SK-N-SH (cell line): ENCODE measurements around the gene KLF16. TPM values are rescaled to one million over a fixed set of nuclear protein-coding genes. Genes with fewer than 3 reads are reported as not detected.

Experiments used
- CTCF ChIA-PET: fragments of 300-600, 350-600 bp; formaldehyde crosslinking; extraction: SDS; loops from one replicate; lab custom pipeline; 2021; lab: Yijun Ruan, JAX
- POLR2A ChIA-PET: fragments of 350-600 bp; sonication (Branson Sonifier 250); formaldehyde crosslinking; extraction: SDS; loops from one replicate; lab custom pipeline; 2020; ENCODE audit warnings: antibody characterized with exemption, inconsistent platforms; lab: Yijun Ruan, JAX
- DNase-seq: peaks from one replicate; pipeline ENCODE4 v3.0.0; 2012
- H2AFZ ChIP-seq: fragments of 200-600 bp; sonication (generic); 2 replicates; pipeline ENCODE4 v1.8.1; 2016; ENCODE audit warnings: antibody characterized with exemption, mild to moderate bottlenecking, low read depth
- H3F3A ChIP-seq: fragments of 200-600 bp; sonication (generic); replicated peaks from 2 replicates; pipeline ENCODE3; 2016; ENCODE audit warnings: antibody characterized with exemption, mild to moderate bottlenecking; ENCODE audit not compliant: insufficient read depth
- H3K27ac ChIP-seq, 2 experiments: fragments of 200-500 bp in 1 of 2; fragments of 200-600 bp in 1 of 2; sonication (Bioruptor generic) in 1 of 2; sonication (generic), shearing (Covaris generic) in 1 of 2; 2 replicates each; pipeline versions ENCODE4 v1.5.1 to v1.6.1; 2014 to 2016; ENCODE audit warnings: low read depth in 2 of 2, inconsistent platforms in 1 of 2, low read length in 1 of 2, mild to moderate bottlenecking in 1 of 2, mixed read lengths in 1 of 2
- H3K27me3 ChIP-seq: fragments of 200-600 bp; sonication (generic), shearing (Covaris generic); 2 replicates; pipeline ENCODE4 v1.6.1; 2016; ENCODE audit warnings: mixed run types; ENCODE audit not compliant: insufficient read depth
- H3K36me3 ChIP-seq, 2 experiments: fragments of 200-500 bp in 1 of 2; fragments of 200-600 bp in 1 of 2; sonication (Bioruptor generic) in 1 of 2; sonication (generic) in 1 of 2; replicated peaks in 1 of 2; 2 replicates each; pipeline versions ENCODE3 to v1.5.1; 2014 to 2016; ENCODE audit warnings: low read length in 1 of 2, mild to moderate bottlenecking in 1 of 2; ENCODE audit not compliant: insufficient read depth in 2 of 2, control insufficient read depth in 1 of 2
- H3K4me1 ChIP-seq, 2 experiments: fragments of 200-500 bp in 1 of 2; fragments of 200-600 bp in 1 of 2; sonication (Bioruptor generic) in 1 of 2; sonication (generic), shearing (Covaris generic) in 1 of 2; 2 replicates each; pipeline versions ENCODE4 v1.5.1 to v1.6.1; 2014 to 2016; ENCODE audit warnings: low read depth in 1 of 2, low read length in 1 of 2, mixed run types in 1 of 2; ENCODE audit not compliant: insufficient read depth in 2 of 2, control insufficient read depth in 1 of 2
- H3K4me2 ChIP-seq: fragments of 200-600 bp; sonication (generic), shearing (Covaris generic); 2 replicates; pipeline ENCODE4 v1.6.1; 2017; ENCODE audit warnings: mixed run types
- H3K4me3 ChIP-seq, 2 experiments: fragments of 200-500 bp in 1 of 2; fragments of 200-600 bp in 1 of 2; sonication (Bioruptor generic) in 1 of 2; sonication (generic), shearing (Covaris generic) in 1 of 2; 2 replicates each; pipeline versions ENCODE4 v1.5.1 to v1.8.1; 2014 to 2016; ENCODE audit warnings: low read depth in 2 of 2, inconsistent platforms in 1 of 2, low read length in 1 of 2, mild to moderate bottlenecking in 1 of 2, mixed read lengths in 1 of 2, moderate library complexity in 1 of 2
- H3K79me2 ChIP-seq: fragments of 200-600 bp; sonication (generic); 2 replicates; pipeline ENCODE4 v1.8.1; 2017; ENCODE audit warnings: mild to moderate bottlenecking; ENCODE audit not compliant: insufficient read depth
- H3K9ac ChIP-seq: fragments of 200-600 bp; sonication (generic); 2 replicates; pipeline ENCODE4 v1.6.1; 2017; ENCODE audit warnings: mixed run types
- H3K9me2 ChIP-seq: fragments of 200-600 bp; sonication (generic); 2 replicates; pipeline ENCODE4 v1.6.1; 2017; ENCODE audit warnings: mixed run types
- H3K9me3 ChIP-seq: fragments of 200-600 bp; sonication (generic); 2 replicates; pipeline ENCODE4 v1.6.1; 2017; ENCODE audit warnings: mixed run types, mild to moderate bottlenecking, moderate library complexity
- H4K20me1 ChIP-seq: fragments of 200-600 bp; sonication (generic); 2 replicates; pipeline ENCODE4 v1.6.1; 2017; ENCODE audit warnings: mild to moderate bottlenecking, mixed run types; ENCODE audit not compliant: insufficient read depth
- CHD2 ChIP-seq: fragments of 150-350 bp; IDR thresholded peaks from 2 replicates; pipeline ENCODE4 v1.6.1; 2018; ENCODE audit warnings: low read length; ENCODE audit not compliant: partially characterized antibody
- ELF1 ChIP-seq: IDR thresholded peaks from 2 replicates; pipeline ENCODE4 v1.4.0; 2012
- FOSL2 ChIP-seq: IDR thresholded peaks from 2 replicates; pipeline ENCODE4 v1.4.0; 2012; ENCODE audit warnings: low read depth, mild to moderate bottlenecking, moderate library complexity, borderline replicate concordance
- MXI1 ChIP-seq: IDR thresholded peaks from 2 replicates; pipeline ENCODE4 v1.6.1; 2012; ENCODE audit warnings: mild to moderate bottlenecking, low read depth, low read length, improper control_type of control experiment
- POLR2AphosphoS5 ChIP-seq: IDR thresholded peaks from 2 replicates; pipeline ENCODE4 v1.6.1; 2012; ENCODE audit warnings: low read depth, low read length
- RAD21 ChIP-seq: IDR thresholded peaks from 2 replicates; pipeline ENCODE4 v1.6.1; 2012; ENCODE audit warnings: mild to moderate bottlenecking, low read length
- RXRA ChIP-seq: IDR thresholded peaks from 2 replicates; pipeline ENCODE4 v1.4.0; 2012; ENCODE audit warnings: low read depth, mild to moderate bottlenecking, borderline replicate concordance
- SIN3A ChIP-seq: IDR thresholded peaks from 2 replicates; pipeline ENCODE4 v1.6.1; 2012; ENCODE audit warnings: low read depth, mild to moderate bottlenecking, low read length, moderate library complexity, borderline replicate concordance
- SMC3 ChIP-seq: IDR thresholded peaks from 2 replicates; pipeline ENCODE4 v1.6.1; 2012; ENCODE audit warnings: low read depth, low read length, improper control_type of control experiment
- TAF1 ChIP-seq: IDR thresholded peaks from 2 replicates; pipeline ENCODE4 v1.6.1; 2012; ENCODE audit warnings: low read depth, mild to moderate bottlenecking, low read length, moderate library complexity, borderline replicate concordance
- YY1 ChIP-seq: IDR thresholded peaks from 2 replicates; pipeline ENCODE4 v1.4.0; 2012; ENCODE audit warnings: low read depth, mild to moderate bottlenecking
- WGBS: methylation state at CpG from one replicate; pipeline ENCODE4 v1.1.6; 2017; ENCODE audit warnings: low lambda C conversion rate; 5-methylcytosine and 5-hydroxymethylcytosine counted together
- polyA plus RNA-seq, 3 experiments: library from polyadenylated mRNA; depleted of rRNA; stranded (reverse); fragments of >200 nt; gene quantifications; 2 replicates each; pipeline ENCODE4 v1.2.3, GENCODE V29; 2012
- TF ChIP-seq, protein P1 (sequence below): fragments of 200-600 bp; sonication (generic); IDR thresholded peaks from 2 replicates; pipeline ENCODE4 v1.6.1; 2017; ENCODE audit warnings: antibody characterized with exemption, mild to moderate bottlenecking, moderate library complexity
- TF ChIP-seq, protein P2 (sequence below): IDR thresholded peaks from 2 replicates; pipeline ENCODE4 v1.4.0; 2012; ENCODE audit warnings: low read depth, borderline replicate concordance
- TF ChIP-seq, protein P3 (sequence below): IDR thresholded peaks from 2 replicates; pipeline ENCODE4 v1.6.1; 2012; ENCODE audit warnings: mild to moderate bottlenecking, low read depth, low read length, moderate library complexity
- TF ChIP-seq, protein P4 (sequence below): fragments of 150-350 bp; IDR thresholded peaks from 2 replicates; pipeline ENCODE4 v1.6.1; 2016; ENCODE audit warnings: mild to moderate bottlenecking, low read depth, low read length
- TF ChIP-seq, protein P5 (sequence below): IDR thresholded peaks from 2 replicates; pipeline ENCODE4 v1.4.0; 2012; ENCODE audit warnings: low read depth

The KLF16 gene
- polyA plus RNA-seq, 1 of the 3 experiments (the other 2 are of a cell fraction) = 16.1 TPM

DNA sequence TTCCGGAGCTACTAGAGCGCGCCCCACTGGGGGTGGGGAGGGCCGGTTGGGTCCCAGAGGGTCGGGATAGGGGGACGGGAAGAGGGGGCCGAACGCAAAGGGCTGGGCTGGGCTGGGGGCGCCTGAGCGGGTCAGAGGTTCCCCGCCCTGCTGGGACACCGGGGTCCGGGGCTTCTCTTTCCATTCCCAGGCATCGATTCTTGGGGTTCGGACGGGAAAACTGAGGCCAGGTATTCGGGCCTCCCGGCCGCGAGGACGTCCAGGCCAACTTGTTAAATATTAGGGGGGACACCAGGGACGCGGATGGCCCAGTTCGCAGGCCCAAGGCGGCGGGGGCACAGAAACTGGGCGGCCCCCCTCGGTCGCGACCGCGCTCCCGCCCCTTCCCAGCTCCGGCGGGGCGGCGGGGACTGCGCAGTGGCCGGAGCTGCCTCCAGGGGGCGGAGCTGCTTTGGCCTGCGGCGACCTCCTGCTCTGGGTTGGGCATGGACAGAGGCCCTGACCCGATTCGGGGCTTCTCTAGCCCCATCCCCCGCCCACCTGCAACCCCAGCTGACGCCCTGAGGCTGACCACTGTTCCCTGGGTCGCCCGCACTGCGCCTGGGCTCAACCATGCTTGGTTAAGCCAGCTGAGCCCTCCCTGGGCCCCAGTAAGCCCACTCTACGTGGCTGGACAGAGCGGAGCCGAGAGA, 1.2 kb upstream of the KLF16 start (continued):
- peak; percentile 48; the same call in 1 of the 2 replicates for TF ChIP-seq SMC3
- TF ChIP-seq, protein P1, sequence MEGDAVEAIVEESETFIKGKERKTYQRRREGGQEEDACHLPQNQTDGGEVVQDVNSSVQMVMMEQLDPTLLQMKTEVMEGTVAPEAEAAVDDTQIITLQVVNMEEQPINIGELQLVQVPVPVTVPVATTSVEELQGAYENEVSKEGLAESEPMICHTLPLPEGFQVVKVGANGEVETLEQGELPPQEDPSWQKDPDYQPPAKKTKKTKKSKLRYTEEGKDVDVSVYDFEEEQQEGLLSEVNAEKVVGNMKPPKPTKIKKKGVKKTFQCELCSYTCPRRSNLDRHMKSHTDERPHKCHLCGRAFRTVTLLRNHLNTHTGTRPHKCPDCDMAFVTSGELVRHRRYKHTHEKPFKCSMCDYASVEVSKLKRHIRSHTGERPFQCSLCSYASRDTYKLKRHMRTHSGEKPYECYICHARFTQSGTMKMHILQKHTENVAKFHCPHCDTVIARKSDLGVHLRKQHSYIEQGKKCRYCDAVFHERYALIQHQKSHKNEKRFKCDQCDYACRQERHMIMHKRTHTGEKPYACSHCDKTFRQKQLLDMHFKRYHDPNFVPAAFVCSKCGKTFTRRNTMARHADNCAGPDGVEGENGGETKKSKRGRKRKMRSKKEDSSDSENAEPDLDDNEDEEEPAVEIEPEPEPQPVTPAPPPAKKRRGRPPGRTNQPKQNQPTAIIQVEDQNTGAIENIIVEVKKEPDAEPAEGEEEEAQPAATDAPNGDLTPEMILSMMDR = peak; percentile 60

DNA sequence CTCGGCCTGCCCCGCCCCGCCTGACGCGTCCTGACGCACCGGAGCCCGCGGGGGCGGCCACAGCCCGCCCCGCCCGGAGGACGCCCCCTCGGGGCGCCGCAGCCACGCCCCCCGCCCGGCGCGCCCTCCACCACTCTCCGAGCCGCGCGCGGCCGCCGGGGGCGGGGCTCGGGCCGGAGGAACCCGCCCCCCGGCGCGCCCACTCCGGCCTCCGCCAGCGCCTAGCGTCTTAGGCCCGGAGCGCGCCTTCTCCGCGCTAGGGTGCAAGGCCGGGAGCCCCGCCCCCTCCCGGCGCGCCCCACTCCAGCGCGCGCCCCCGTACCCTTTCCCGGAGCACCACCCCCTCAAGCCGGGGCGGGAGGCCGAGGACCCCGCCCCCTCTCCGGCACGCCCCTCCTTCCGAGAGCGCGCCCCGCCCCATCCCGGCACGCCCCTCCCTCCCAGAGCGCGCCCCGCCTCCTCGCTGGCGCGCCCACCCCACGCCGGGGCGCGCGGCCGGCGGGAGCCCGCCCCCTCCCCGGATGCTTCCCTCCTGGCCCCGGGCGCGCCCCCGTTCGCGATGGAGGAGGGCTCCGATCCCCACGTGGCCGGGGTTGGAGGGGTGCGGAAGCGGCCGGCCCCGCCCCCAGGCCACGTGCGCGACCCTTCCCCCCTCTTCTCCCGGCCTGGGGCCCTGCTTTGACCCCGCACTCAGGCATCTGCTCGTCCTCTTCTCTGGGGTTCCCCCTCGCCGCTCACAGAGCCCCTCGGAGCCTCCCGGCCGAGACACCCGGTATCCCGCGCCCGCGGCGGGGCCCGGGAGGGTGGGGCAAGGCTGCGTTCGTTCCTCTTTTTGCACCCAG, 480 bp upstream of the KLF16 start:
- Histone ChIP-seq H2AFZ (peak overlapping the region; percentile 62; the same call in 1 of the 2 replicates), H3K4me2 (peak overlapping the region; percentile 100), H3K4me3 (peak overlapping the region; percentile 79 to 90), H3K9ac (peak overlapping the region; percentile 96), H3K36me3 (no peaks in the 10 kb centered on the region), H3K27ac (peak overlapping the region; percentile 93 to 94), H3K4me1 (peaks cover 18 to 36% of the 10 kb centered on the region in 2 experiments; a peak in 2 of 4 replicates), H3K9me2 (no peaks in the 10 kb centered on the region), H4K20me1 (peaks cover 38% of the 10 kb centered on the region), H3K27me3 (no peaks in the 10 kb centered on the region), H3K9me3 (no peaks in the 10 kb centered on the region), H3F3A (peaks cover 8% of the 10 kb centered on the region), H3K79me2 (peaks cover 64% of the 10 kb centered on the region)
- under 1% methylated on average over 26 of the region's 115 CpGs for WGBS
- DNase-seq = peak; percentile 97
- ChIA-PET POLR2A (interaction anchor here (0.8 to 1.4 kb wide), 4 partner anchors 9 to 42 kb away, joined by 3 to 7 read pairs (median 5); partner anchors contain the start of genes ADAT3 and SCAMP4), CTCF (interaction anchor here (1.0 to 1.9 kb wide), 10 partner anchors 11 to 206 kb away, joined by 3 to 10 read pairs (median 4); no protein-coding TSS in a partner anchor)
- peak; percentile 32; the same call in 1 of the 2 replicates for TF ChIP-seq RXRA
- TF ChIP-seq, protein P2, sequence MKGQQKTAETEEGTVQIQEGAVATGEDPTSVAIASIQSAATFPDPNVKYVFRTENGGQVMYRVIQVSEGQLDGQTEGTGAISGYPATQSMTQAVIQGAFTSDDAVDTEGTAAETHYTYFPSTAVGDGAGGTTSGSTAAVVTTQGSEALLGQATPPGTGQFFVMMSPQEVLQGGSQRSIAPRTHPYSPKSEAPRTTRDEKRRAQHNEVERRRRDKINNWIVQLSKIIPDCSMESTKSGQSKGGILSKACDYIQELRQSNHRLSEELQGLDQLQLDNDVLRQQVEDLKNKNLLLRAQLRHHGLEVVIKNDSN = peak; percentile 91
- TF ChIP-seq, protein P3, sequence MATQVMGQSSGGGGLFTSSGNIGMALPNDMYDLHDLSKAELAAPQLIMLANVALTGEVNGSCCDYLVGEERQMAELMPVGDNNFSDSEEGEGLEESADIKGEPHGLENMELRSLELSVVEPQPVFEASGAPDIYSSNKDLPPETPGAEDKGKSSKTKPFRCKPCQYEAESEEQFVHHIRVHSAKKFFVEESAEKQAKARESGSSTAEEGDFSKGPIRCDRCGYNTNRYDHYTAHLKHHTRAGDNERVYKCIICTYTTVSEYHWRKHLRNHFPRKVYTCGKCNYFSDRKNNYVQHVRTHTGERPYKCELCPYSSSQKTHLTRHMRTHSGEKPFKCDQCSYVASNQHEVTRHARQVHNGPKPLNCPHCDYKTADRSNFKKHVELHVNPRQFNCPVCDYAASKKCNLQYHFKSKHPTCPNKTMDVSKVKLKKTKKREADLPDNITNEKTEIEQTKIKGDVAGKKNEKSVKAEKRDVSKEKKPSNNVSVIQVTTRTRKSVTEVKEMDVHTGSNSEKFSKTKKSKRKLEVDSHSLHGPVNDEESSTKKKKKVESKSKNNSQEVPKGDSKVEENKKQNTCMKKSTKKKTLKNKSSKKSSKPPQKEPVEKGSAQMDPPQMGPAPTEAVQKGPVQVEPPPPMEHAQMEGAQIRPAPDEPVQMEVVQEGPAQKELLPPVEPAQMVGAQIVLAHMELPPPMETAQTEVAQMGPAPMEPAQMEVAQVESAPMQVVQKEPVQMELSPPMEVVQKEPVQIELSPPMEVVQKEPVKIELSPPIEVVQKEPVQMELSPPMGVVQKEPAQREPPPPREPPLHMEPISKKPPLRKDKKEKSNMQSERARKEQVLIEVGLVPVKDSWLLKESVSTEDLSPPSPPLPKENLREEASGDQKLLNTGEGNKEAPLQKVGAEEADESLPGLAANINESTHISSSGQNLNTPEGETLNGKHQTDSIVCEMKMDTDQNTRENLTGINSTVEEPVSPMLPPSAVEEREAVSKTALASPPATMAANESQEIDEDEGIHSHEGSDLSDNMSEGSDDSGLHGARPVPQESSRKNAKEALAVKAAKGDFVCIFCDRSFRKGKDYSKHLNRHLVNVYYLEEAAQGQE = peak; percentile 33; the same call in 1 of the 2 replicates
- 0 out of 2 replicates have a peak, but pooled peaks have one; percentile 45 for TF ChIP-seq TAF1
- peak; percentile 69 for TF ChIP-seq CHD2
- TF ChIP-seq MXI1 = peak; percentile 98
- TF ChIP-seq SMC3 = no peak
- no peak for TF ChIP-seq YY1
- TF ChIP-seq FOSL2 = no peak
- peak; percentile 84; the same call in 1 of the 2 replicates for TF ChIP-seq SIN3A
- TF ChIP-seq POLR2AphosphoS5 = peak; percentile 38; the same call in 1 of the 2 replicates
- TF ChIP-seq, protein P4, sequence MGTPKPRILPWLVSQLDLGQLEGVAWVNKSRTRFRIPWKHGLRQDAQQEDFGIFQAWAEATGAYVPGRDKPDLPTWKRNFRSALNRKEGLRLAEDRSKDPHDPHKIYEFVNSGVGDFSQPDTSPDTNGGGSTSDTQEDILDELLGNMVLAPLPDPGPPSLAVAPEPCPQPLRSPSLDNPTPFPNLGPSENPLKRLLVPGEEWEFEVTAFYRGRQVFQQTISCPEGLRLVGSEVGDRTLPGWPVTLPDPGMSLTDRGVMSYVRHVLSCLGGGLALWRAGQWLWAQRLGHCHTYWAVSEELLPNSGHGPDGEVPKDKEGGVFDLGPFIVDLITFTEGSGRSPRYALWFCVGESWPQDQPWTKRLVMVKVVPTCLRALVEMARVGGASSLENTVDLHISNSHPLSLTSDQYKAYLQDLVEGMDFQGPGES = no peak
- TF ChIP-seq RAD21 = no peak
- peak; percentile 57 for TF ChIP-seq ELF1
- TF ChIP-seq, protein P1 = no peak
- TF ChIP-seq, protein P5, sequence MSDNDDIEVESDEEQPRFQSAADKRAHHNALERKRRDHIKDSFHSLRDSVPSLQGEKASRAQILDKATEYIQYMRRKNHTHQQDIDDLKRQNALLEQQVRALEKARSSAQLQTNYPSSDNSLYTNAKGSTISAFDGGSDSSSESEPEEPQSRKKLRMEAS = peak; percentile 99
